HG02970 (cell line): ENCODE results near the gene MAGEL2.
"Not testable (repeated sequence)": the region's sequence is repeated elsewhere in the genome, so short reads cannot be mapped to it uniquely, and the experiment has no call there.

Source experiments
- ATAC-seq: cut with Tn5 transposase; IDR thresholded peaks from one replicate; pipeline ENCODE4 v1.9.1; 2021; ENCODE audit warnings: mild to moderate bottlenecking, moderate library complexity, moderate number of reproducible peaks; ENCODE audit not compliant: unreplicated experiment, low FRiP score

Gene MAGEL2

DNA sequence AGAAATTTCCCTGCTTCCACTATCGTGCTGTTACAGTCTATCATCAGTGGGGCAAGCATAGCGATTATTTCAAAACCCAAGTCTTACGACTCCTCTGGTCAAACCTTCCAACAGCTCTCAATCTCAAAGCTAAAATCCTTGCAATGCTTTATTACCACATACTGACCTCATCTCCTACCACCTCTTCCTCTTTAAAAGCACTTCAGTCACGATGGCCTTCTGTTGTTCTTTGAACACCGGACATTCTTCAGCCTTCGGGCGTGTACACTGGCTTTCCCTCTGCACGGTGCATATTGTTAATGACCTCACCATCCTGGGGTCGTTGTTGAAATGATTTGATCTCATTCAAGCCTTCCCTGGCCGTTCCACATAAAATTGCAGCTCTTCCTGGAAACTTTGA, 31.1 kb downstream of the MAGEL2 start:
- no peak for ATAC-seq

DNA sequence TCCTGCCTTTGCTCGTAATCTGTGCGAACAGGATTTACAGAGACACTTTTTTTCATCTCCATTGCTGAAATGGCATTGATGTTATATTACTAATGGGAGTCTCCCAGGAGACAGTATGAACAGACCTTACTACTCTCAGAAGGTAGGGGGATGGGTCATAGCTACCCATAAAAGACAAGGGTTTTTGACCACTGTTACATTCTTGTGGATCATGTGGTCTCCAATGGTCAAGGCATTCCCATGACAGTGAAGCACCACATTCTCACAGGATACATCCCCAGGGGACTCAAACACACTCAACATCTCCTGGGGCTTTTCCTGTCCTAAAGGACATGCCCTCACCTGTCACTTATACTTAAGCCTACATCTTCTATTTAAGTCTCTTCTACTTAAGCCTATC, 41.4 kb downstream of the MAGEL2 start:
- ATAC-seq, result no peak

DNA sequence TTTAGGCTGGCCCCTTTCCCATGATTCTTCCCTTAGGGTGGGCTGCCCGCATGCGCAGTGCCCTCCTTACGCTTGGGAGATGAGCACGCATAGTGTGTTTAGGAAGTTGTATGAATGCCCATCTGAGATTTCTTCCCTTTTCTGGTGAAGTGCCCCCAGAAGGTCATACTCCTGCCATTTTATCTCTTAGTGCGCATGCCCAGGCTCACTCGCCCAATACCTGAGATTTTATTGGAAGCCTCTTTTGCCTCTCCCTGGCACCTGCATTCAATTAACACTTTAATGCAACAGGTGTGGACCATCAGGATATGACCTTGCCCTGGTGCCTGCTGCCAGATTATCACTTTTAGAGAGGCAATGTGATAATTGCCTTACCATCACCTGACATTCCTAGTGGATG, 45.5 kb downstream of the MAGEL2 start:
- ATAC-seq, result no peak

- no peak for ATAC-seq
These were observed 48.6 kb downstream of the MAGEL2 start for GRCh38 chr15:23599053-23599452.

- ATAC-seq, result not testable (repeated sequence)
These were observed 50.4 kb downstream of the MAGEL2 start for GRCh38 chr15:23597278-23597677.

DNA sequence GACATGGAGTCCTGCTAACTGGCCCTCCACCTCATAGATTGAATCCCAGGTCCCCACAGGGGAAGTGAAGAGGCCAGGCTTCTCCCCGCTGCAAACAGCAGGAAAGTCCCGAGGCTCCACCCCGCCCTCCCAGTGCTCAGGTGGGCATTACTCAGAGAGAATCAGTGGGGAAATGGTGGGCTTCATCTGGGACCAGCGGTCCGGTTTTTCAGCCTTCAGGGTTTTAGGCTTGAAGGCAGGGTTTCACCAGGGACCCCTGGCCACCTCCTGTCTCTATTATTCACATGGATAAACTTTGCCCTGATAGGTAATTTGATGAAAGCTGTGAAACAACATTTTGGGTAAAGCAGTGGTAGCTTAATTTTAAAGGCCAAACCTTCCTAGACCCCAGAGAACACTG, 50.9 kb downstream of the MAGEL2 start:
- ATAC-seq, result no peak

GRCh38 chr15:23595368-23595767, 52.3 kb downstream of the MAGEL2 start:
- ATAC-seq, result no peak

- ATAC-seq, result no peak
These were observed 53.4 kb downstream of the MAGEL2 start for GRCh38 chr15:23594252-23594770.
